HepG2 (cell line): ENCODE results near the gene IL21R. TPM values are rescaled to one million over a fixed set of nuclear protein-coding genes. Genes with fewer than 3 reads are reported as not detected.

Experiments
- ATAC-seq: fragments of 200-7000 bp; cut with Tn5 transposase; 3 replicates; pipeline ENCODE4 v1.9.1; 2020; ENCODE audit warnings: mild to moderate bottlenecking, moderate library complexity
- BruUV-seq: library from RNA; stranded (reverse); fragments of 400-500 nt; replicated peaks from 2 replicates; lab custom pipeline; 2021; lab: Mats Ljungman, UMichigan
- CTCF ChIA-PET: fragments of 300-600 bp; formaldehyde crosslinking; extraction: SDS; loops from one replicate; lab custom pipeline; 2021; ENCODE audit warnings: low total read pairs, inconsistent platforms, low intra/inter-chr PET ratio; lab: Yijun Ruan, JAX
- POLR2A ChIA-PET: fragments of 350-600 bp; sonication (Branson Sonifier 250); formaldehyde crosslinking; loops from one replicate; lab custom pipeline; 2020; ENCODE audit warnings: antibody characterized with exemption, inconsistent platforms; lab: Yijun Ruan, JAX
- DNase-seq: peaks from one replicate; pipeline ENCODE4 v3.0.0-alpha.2; 2015; ENCODE audit warnings: low spot score
- FAIRE-seq: peaks from 3 replicates; lab custom pipeline; 2011; peaks lifted over from hg19 to GRCh38; lab: Jason Lieb, UNC
- H2AFZ ChIP-seq: one replicate; pipeline ENCODE4 v1.6.1; 2011; ENCODE audit warnings: low read length, inconsistent platforms
- H3K27ac ChIP-seq: fragments of 300-600 bp; 3 replicates; pipeline ENCODE4 v1.8.0; 2011; ENCODE audit warnings: mixed run types, mild to moderate bottlenecking, mixed read lengths, low read length, inconsistent platforms; ENCODE audit not compliant: insufficient read depth; ENCODE audit errors: extremely low read length
- H3K27me3 ChIP-seq, 2 experiments: fragments of 200-600 bp in 1 of 2; 2 replicates in 1 of 2; 3 replicates in 1 of 2; pipeline versions ENCODE4 v1.6.0 to v1.8.0; 2011; ENCODE audit warnings: low read length in 2 of 2, mild to moderate bottlenecking in 2 of 2, moderate library complexity in 2 of 2, inconsistent platforms in 1 of 2; ENCODE audit not compliant: insufficient read depth in 2 of 2, control insufficient read depth in 1 of 2
- H3K36me3 ChIP-seq, 2 experiments: fragments of 200-600 bp in 1 of 2; replicated peaks in 1 of 2; 2 replicates in 1 of 2; 3 replicates in 1 of 2; pipeline versions ENCODE4 v1.5.1 to v1.8.0; 2011; ENCODE audit warnings: low read length in 2 of 2, inconsistent platforms in 1 of 2; ENCODE audit not compliant: insufficient read depth in 2 of 2, control insufficient read depth in 1 of 2
- H3K4me1 ChIP-seq: 2 replicates; pipeline ENCODE4 v1.5.1; 2012; ENCODE audit warnings: low read length, inconsistent platforms; ENCODE audit not compliant: insufficient read depth
- H3K4me2 ChIP-seq: 2 replicates; pipeline ENCODE4 v1.6.0; 2011; ENCODE audit warnings: low read depth, low read length, inconsistent platforms
- H3K4me3 ChIP-seq, 3 experiments: fragments of 200-600 bp in 1 of 3; sonication (generic), shearing (Covaris generic) in 1 of 3; replicated peaks in 1 of 3; 2 replicates each; pipeline ENCODE4 v1.5.1; 2011 to 2016; ENCODE audit warnings: low read length in 3 of 3, inconsistent platforms in 2 of 3, low read depth in 2 of 3, mild to moderate bottlenecking in 2 of 3, control low read depth in 1 of 3, mixed read lengths in 1 of 3; ENCODE audit not compliant: insufficient read depth in 1 of 3
- H3K79me2 ChIP-seq: one replicate; pipeline ENCODE4 v1.6.1; 2011; ENCODE audit warnings: low read length, inconsistent platforms; ENCODE audit not compliant: insufficient read depth
- H3K9ac ChIP-seq: 2 replicates; pipeline ENCODE4 v1.6.0; 2011; ENCODE audit warnings: mild to moderate bottlenecking, low read depth, low read length, inconsistent platforms; ENCODE audit not compliant: insufficient read depth
- H3K9me3 ChIP-seq: 2 replicates; pipeline ENCODE4 v1.5.1; 2012; ENCODE audit warnings: mild to moderate bottlenecking, low read length
- H4K20me1 ChIP-seq: 2 replicates; pipeline ENCODE4 v1.6.0; 2011; ENCODE audit warnings: inconsistent platforms, mild to moderate bottlenecking, low read length, moderate library complexity; ENCODE audit not compliant: insufficient read depth
- DNMT3B ChIP-seq: conservative IDR thresholded peaks from 2 replicates; pipeline ENCODE4 v1.6.1; 2016; ENCODE audit warnings: missing biosample characterization, control low read depth
- HNRNPK ChIP-seq: fragments of 200-400 bp; formaldehyde crosslinking; IDR thresholded peaks from 2 replicates; pipeline ENCODE4 v1.6.1; 2018; ENCODE audit warnings: low read length, low read depth, moderate library complexity, mild to moderate bottlenecking; ENCODE audit not compliant: poor library complexity, severe bottlenecking
- NFAT5 ChIP-seq: sonication (generic); formaldehyde crosslinking; IDR thresholded peaks from 2 replicates; pipeline ENCODE4 v1.4.0; 2020; ENCODE audit warnings: missing genetic modification reagents
- POLR2G ChIP-seq: fragments of 200-400 bp; formaldehyde crosslinking; IDR thresholded peaks from 2 replicates; pipeline ENCODE4 v1.6.1; 2018; ENCODE audit warnings: mild to moderate bottlenecking, low read depth, low read length, moderate library complexity
- WGBS: methylation state at CpG from one replicate; pipeline ENCODE4 v1.1.6; 2017; ENCODE audit warnings: low lambda C conversion rate; 5-methylcytosine and 5-hydroxymethylcytosine counted together
- in situ Hi-C: cut with HindIII; loops from 2 replicates; pipeline ENCODE4 v1.10.0; 2017; ENCODE audit warnings: low pct_unique_long_range_greater_than_20kb; ENCODE audit not compliant: extremely low pct_ligation_motif_present
- intact Hi-C: fragments of 100-400 bp; cut with micrococcal nuclease; formaldehyde crosslinking; loops from one replicate; pipeline ENCODE4 v1.10.0; 2022; ENCODE audit not compliant: unreplicated experiment
- polyA plus RNA-seq, 8 experiments: library from polyadenylated mRNA; depleted of rRNA in 3 of 8; stranded (reverse) in 7 of 8; unstranded in 1 of 8; fragments of >200 nt; fragmentation: Illumina TruSeq in 4 of 8; extraction: Trizol in 4 of 8; gene quantifications; 2 replicates each; pipeline versions ENCODE4 v1.2.1 to v1.2.3, GENCODE V29; 2011 to 2016; ENCODE audit warnings: low read depth in 4 of 8, missing spikeins in 1 of 8, mixed read lengths in 1 of 8; ENCODE audit not compliant: insufficient read depth in 1 of 8
- total RNA-seq, 5 experiments: library from RNA; depleted of rRNA; stranded (reverse); fragments of >200 nt; fragmentation: Illumina TruSeq; extraction: Trizol; gene quantifications; 2 replicates each; pipeline ENCODE4 v1.2.3, GENCODE V29; 2016; ENCODE audit warnings: low read depth in 1 of 5
- TF ChIP-seq, protein P1 (sequence below): sonication (generic); formaldehyde crosslinking; IDR thresholded peaks from 2 replicates; pipeline ENCODE4 v1.4.0; 2020; ENCODE audit warnings: missing genetic modification reagents

The IL21R gene
- total and polyA plus RNA-seq, 2 of the 13 experiments (the other 11 are each of a cell fraction or from before 2014, with no cell fraction given) = 0.49 to 0.64 TPM

DNA sequence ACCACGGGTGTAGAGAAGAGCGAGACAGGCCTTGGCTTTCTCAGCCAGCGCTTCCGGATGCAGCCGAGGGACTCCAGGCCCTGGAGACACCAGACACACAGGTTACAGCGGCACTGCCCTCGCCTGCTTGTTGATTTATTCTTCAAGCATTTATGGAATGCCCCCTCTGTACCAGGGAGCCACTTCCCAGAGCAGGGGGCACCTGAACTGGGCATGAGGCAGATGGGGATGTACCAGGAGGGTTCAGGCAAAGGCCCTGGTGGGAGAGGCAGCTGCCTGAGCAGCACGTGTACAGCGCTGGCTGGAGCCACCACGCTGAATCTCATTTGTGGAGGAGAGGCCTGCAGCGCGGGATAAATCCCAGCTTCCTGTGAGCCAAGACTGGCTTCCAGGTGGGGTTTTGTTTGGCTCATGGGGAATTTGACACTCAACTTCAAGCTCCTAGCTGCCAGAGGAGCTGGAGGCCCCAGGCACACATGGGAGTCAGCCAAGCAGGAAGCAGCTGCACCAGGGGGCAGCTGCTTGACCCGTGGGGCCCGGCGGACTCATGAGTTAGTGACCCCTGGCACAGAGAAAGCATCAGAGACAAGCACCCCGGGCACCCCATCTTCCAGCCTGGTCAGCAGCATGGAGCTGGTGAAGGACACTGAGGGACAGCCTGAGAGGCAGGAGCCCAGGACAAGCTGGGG is 59.7 kb downstream of the IL21R start:
- in situ Hi-C loops = no loop called here
- Histone ChIP-seq H3K4me1 (no peaks in the 10 kb centered on the region), H3K4me3 (no peak overlapping the region), H3K9ac (no peak overlapping the region), H3K9me3 (no peaks in the 10 kb centered on the region), H3K36me3 (peaks cover 44 to 69% of the 10 kb centered on the region in 2 experiments), H4K20me1 (no peaks in the 10 kb centered on the region), H3K79me2 (no peaks in the 10 kb centered on the region), H3K4me2 (no peak overlapping the region), H2AFZ (no peak overlapping the region)
- FAIRE-seq = no peak
- CTCF ChIA-PET = no interaction called here
- no peak for ATAC-seq
- WGBS = 91% methylated on average over 11 of the region's 16 CpGs
- no TSS peak for BruUV-seq
- intact Hi-C loops = no loop called here
- TF ChIP-seq, protein P1, sequence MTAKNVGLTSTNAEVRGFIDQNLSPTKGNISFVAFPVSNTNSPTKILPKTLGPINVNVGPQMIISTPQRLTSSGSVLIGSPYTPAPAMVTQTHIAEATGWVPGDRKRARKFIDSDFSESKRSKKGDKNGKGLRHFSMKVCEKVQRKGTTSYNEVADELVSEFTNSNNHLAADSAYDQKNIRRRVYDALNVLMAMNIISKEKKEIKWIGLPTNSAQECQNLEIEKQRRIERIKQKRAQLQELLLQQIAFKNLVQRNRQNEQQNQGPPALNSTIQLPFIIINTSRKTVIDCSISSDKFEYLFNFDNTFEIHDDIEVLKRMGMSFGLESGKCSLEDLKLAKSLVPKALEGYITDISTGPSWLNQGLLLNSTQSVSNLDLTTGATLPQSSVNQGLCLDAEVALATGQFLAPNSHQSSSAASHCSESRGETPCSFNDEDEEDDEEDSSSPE = no peak
- no peak for TF ChIP-seq NFAT5
- TF ChIP-seq DNMT3B (CRISPR knock-in tag) = no peak
- no peak for TF ChIP-seq HNRNPK
- no peak for TF ChIP-seq POLR2G
- TF ChIP-seq, all 625 proteins: peak for 0
- no peaks in the 10 kb centered on the region for H3K27me3 ChIP-seq
- POLR2A ChIA-PET = no interaction called here
- DNase-seq = no peak
- H3K27ac ChIP-seq = no peak overlapping the region
